ENCODE measurements around the gene SPATA3. TPM values are rescaled to one million over a fixed set of nuclear protein-coding genes. Genes with fewer than 3 reads are reported as not detected.

SPATA3 gene
- polyA plus RNA-seq, 2 of the 4 experiments (the other 2 are of a cell fraction) = not detected

DNA sequence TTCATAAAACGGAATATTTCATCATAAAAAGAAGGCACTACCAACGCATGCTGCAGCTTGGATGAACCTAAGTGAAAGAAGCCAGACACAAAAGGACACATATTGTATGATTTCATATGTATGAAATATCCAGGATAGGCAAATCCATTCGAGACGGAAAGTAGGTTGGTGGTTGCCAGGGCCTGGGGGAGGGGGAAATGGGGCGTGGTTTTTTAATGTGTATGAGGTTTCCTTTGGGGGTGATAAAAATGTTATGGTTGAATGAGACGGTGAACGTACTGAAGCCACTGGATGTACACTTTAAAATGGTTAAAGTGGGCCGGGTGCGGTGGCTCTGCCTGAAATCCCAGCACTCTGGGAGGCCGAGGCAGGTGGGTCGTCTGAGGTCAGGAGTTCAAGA lies 20.0 kb upstream of the SPATA3 start (continued):
- TF ChIP-seq, protein P1, sequence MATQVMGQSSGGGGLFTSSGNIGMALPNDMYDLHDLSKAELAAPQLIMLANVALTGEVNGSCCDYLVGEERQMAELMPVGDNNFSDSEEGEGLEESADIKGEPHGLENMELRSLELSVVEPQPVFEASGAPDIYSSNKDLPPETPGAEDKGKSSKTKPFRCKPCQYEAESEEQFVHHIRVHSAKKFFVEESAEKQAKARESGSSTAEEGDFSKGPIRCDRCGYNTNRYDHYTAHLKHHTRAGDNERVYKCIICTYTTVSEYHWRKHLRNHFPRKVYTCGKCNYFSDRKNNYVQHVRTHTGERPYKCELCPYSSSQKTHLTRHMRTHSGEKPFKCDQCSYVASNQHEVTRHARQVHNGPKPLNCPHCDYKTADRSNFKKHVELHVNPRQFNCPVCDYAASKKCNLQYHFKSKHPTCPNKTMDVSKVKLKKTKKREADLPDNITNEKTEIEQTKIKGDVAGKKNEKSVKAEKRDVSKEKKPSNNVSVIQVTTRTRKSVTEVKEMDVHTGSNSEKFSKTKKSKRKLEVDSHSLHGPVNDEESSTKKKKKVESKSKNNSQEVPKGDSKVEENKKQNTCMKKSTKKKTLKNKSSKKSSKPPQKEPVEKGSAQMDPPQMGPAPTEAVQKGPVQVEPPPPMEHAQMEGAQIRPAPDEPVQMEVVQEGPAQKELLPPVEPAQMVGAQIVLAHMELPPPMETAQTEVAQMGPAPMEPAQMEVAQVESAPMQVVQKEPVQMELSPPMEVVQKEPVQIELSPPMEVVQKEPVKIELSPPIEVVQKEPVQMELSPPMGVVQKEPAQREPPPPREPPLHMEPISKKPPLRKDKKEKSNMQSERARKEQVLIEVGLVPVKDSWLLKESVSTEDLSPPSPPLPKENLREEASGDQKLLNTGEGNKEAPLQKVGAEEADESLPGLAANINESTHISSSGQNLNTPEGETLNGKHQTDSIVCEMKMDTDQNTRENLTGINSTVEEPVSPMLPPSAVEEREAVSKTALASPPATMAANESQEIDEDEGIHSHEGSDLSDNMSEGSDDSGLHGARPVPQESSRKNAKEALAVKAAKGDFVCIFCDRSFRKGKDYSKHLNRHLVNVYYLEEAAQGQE (IDR thresholded peaks at IDR 0.05) = no peak
- TF ChIP-seq HES2 (IDR thresholded peaks at IDR 0.05) = no peak
- TF ChIP-seq RARB (CRISPR knock-in tag; IDR thresholded peaks at IDR 0.05) = no peak

GRCh38 chr2:230976671-230977171 lies 19.2 kb upstream of the SPATA3 start:
- no peaks in the 10 kb centered on the region for H3K9me3 ChIP-seq
- DNase-seq (ENCODE audit: low read depth in 1 of 2, low spot score in 1 of 2) (no peak), FAIRE-seq (no peak), ATAC-seq (no peak)
- H3K27ac ChIP-seq = no peak overlapping the region
- CTCF ChIA-PET = no interaction called here
- POLR2A ChIA-PET = no interaction called here
- no peak overlapping the region for H3K4me2 ChIP-seq
- no peak for TF ChIP-seq ZFP36 (IDR thresholded peaks at IDR 0.05; ENCODE audit: borderline replicate concordance, partially characterized antibody)
- TF ChIP-seq MAZ (IDR thresholded peaks at IDR 0.05; ENCODE audit: borderline replicate concordance, low read depth, low read length) = no peak
- no peak for TF ChIP-seq RFX5 (IDR thresholded peaks at IDR 0.05)
- TF ChIP-seq HDAC2 (IDR thresholded peaks at IDR 0.05) = no peak
- no peak for TF ChIP-seq HEYL (CRISPR knock-in tag; IDR thresholded peaks at IDR 0.05)
- H3K4me1 ChIP-seq = no peaks in the 10 kb centered on the region
- 68% methylated on average over 6 of the region's 6 CpGs for WGBS (ENCODE audit: missing lambda C conversion rate)
- no peak overlapping the region for H3K4me3 ChIP-seq

DNA sequence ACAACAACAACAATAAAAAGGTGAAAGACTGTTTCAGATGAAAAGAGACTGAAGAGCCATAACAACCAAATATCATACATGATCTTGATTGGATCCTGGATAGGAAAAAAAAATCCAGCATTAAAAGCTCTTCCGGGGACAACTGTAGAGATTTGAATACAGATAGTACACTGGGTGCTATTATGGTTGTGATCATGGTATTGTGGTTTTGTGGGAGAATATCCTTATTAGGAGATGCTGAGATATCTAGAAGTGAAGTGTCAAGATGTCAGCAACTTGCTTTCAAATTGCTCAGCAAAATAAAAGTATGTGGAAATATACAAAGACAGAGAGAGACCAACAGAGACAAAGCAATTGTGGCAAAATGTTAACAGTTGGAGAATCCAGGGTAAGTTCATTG lies 15.5 kb upstream of the SPATA3 start:
- no peaks in the 10 kb centered on the region for H3K4me1 ChIP-seq
- no peak for TF ChIP-seq NFE2L2 (conservative IDR thresholded peaks at IDR 0.05; ENCODE audit: low read length)
- no peak for TF ChIP-seq MAZ (IDR thresholded peaks at IDR 0.05; ENCODE audit: borderline replicate concordance, low read depth, low read length)
- TF ChIP-seq CBX8 (IDR thresholded peaks at IDR 0.05) = no peak
- TF ChIP-seq BHLHE40 (IDR thresholded peaks at IDR 0.05; ENCODE audit: low read depth, low read length) = no peak
- no peak for TF ChIP-seq RNF2 (IDR thresholded peaks at IDR 0.05; ENCODE audit: borderline replicate concordance, low read depth)
- TF ChIP-seq, protein P1 (IDR thresholded peaks at IDR 0.05) = no peak
- no peak for TF ChIP-seq SREBF2 (IDR thresholded peaks at IDR 0.05)
- no peak for TF ChIP-seq ATOH8 (CRISPR knock-in tag; IDR thresholded peaks at IDR 0.05; ENCODE audit: low read depth)
- TF ChIP-seq JUNB (IDR thresholded peaks at IDR 0.05) = no peak
- no peak for TF ChIP-seq HES2 (IDR thresholded peaks at IDR 0.05)
- no peak for TF ChIP-seq HOXB5 (CRISPR knock-in tag; IDR thresholded peaks at IDR 0.05)
- no peak for TF ChIP-seq HOXB13 (CRISPR knock-in tag; IDR thresholded peaks at IDR 0.05; ENCODE audit: low read depth)
- no peak for TF ChIP-seq RARB (CRISPR knock-in tag; IDR thresholded peaks at IDR 0.05)
- no peak for TF ChIP-seq EP300 (IDR thresholded peaks at IDR 0.05)
- TF ChIP-seq CBX2 (IDR thresholded peaks at IDR 0.05; ENCODE audit: borderline replicate concordance, low read depth) = no peak
- no peak for TF ChIP-seq ELK1 (IDR thresholded peaks at IDR 0.05; ENCODE audit: low read depth, low read length)
- TF ChIP-seq RFX5 (IDR thresholded peaks at IDR 0.05) = no peak
- TF ChIP-seq, protein P2, sequence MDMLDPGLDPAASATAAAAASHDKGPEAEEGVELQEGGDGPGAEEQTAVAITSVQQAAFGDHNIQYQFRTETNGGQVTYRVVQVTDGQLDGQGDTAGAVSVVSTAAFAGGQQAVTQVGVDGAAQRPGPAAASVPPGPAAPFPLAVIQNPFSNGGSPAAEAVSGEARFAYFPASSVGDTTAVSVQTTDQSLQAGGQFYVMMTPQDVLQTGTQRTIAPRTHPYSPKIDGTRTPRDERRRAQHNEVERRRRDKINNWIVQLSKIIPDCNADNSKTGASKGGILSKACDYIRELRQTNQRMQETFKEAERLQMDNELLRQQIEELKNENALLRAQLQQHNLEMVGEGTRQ (IDR thresholded peaks at IDR 0.05) = no peak
- DNase-seq (ENCODE audit: low read depth in 1 of 2, low spot score in 1 of 2) (no peak), FAIRE-seq (no peak), ATAC-seq (no peak)
- no peaks in the 10 kb centered on the region for H3K9me3 ChIP-seq
- no peak overlapping the region for H3K27ac ChIP-seq
- no peak overlapping the region for H3K4me2 ChIP-seq
- POLR2A ChIA-PET = no interaction called here
- no peak overlapping the region for H3K4me3 ChIP-seq
- CTCF ChIA-PET = interaction anchor here (2.9 kb wide), 1 partner anchor 79 kb away, joined by 13 read pairs; no protein-coding TSS in a partner anchor
- WGBS (ENCODE audit: missing lambda C conversion rate) = 78% methylated on average over 1 of the region's 1 CpG
